AG09309 (cell line): ENCODE results near the gene C3orf22.

Experiments used
- DNase-seq: peaks from one replicate; pipeline ENCODE4 v3.0.0-alpha.2; 2010; ENCODE audit warnings: low read depth
- H3K4me3 ChIP-seq: 2 replicates; pipeline ENCODE4 v1.5.1; 2011; ENCODE audit warnings: mild to moderate bottlenecking, low read depth, low read length, moderate library complexity; ENCODE audit not compliant: control insufficient read depth
- CTCF ChIP-seq: IDR thresholded peaks from 2 replicates; pipeline ENCODE4 v1.5.1; 2011; ENCODE audit warnings: mild to moderate bottlenecking, low read depth, low read length, inconsistent platforms; ENCODE audit not compliant: insufficient read depth, control insufficient read depth; ENCODE audit errors: missing control alignments

The C3orf22 gene

GRCh38 chr3:126507886-126508285 lies 50.8 kb downstream of the C3orf22 start:
- TF ChIP-seq CTCF = no peak
- no peak overlapping the region for H3K4me3 ChIP-seq
- DNase-seq = no peak

GRCh38 chr3:126503701-126504100 lies 55.0 kb downstream of the C3orf22 start:
- H3K4me3 ChIP-seq = no peak overlapping the region
- DNase-seq = no peak
- no peak for TF ChIP-seq CTCF

- no peak for DNase-seq
- H3K4me3 ChIP-seq = no peak overlapping the region
- TF ChIP-seq CTCF = no peak
Measured at GRCh38 chr3:126502656-126503055, 56.1 kb downstream of the C3orf22 start.

GRCh38 chr3:126501736-126502135 lies 57.0 kb downstream of the C3orf22 start:
- TF ChIP-seq CTCF = no peak
- DNase-seq = no peak
- no peak overlapping the region for H3K4me3 ChIP-seq

GRCh38 chr3:126501054-126501453 lies 57.7 kb downstream of the C3orf22 start:
- DNase-seq = no peak

GRCh38 chr3:126500016-126500415 lies 58.7 kb downstream of the C3orf22 start:
- no peak for TF ChIP-seq CTCF
- H3K4me3 ChIP-seq = no peak overlapping the region
- no peak for DNase-seq

More at GRCh38 chr3:126501054-126501453, 57.7 kb downstream of the C3orf22 start:
- TF ChIP-seq CTCF = no peak
- no peak overlapping the region for H3K4me3 ChIP-seq
